Heart left ventricle (tissue), 13 donors: ENCODE data around the gene KRT73.

Experiments used
- POLR2A ChIP-seq, 2 donors: fragments of 450-650 bp; IDR thresholded peaks; one replicate each; pipeline ENCODE4 v1.6.1; 2017; ENCODE audit warnings: antibody characterized with exemption in 2 of 2, mild to moderate bottlenecking in 2 of 2, moderate library complexity in 2 of 2
- TF ChIP-seq, protein P1 (sequence below), 12 donors: fragments of 200-600 bp; sonication (generic) in 4 of 12; IDR thresholded peaks; one replicate each; pipeline versions ENCODE4 v1.5.0 to v1.8.0; 2018 to 2022; ENCODE audit warnings: antibody characterized with exemption in 12 of 12, mild to moderate bottlenecking in 5 of 12
- donor health status: ischemic (EF 13 %, LVEDD 7.1; RV severe dilation, severe dysfunction).
- donor health status: DM: no; HTN: yes; CAD: no.
- donor health status: DM: no; HTN: no; CAD: no.
- donor health status: ischemic (EF 25% LVEDD 6.9; RV normal size, moderate dysfunction).
- donor health status: ischemic (EF 25% LVEDD 5.7; RV mildly dilated, moderate dysfunction).
- donor health status: ischemic (EF 35%, LVEDD 5.7; RV mildly dilated, moderate dysfunction).
- donor health status: nonischemic (EF 11% LVEDD 7.7; RV severe dilation, severe dysfunction).
- donor health status: DM: yes; HTN: yes; CAD: no.
- donor health status: PGD.
- donor health status: ischemic (EF 29% LVEDD 5.4; RV normal size, mild dysfunction).
- donor health status: nonischemic (EF 23%, LVEDD 6.1; RV moderate dilation, normal function).

DNA sequence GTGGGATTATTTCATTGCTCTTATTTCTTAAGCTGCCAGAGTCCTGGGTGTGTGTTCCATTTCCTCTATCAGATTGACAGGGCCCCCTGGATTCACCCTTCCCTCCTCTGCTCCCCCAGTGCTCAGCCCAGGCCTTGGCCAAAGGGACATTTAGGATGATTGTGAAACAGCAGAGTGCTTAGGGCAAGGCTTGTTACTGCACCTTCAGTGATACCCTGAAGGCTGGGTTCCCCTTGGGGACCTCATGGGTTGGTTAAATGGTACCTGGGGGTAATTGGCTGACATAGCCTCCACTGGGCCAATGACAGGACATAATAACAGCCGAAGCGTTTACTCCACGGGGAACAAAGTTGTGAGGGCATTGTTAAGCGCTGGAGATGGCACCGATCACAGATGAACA lies 15.8 kb downstream of the KRT73 start:
- TF ChIP-seq, protein P1, sequence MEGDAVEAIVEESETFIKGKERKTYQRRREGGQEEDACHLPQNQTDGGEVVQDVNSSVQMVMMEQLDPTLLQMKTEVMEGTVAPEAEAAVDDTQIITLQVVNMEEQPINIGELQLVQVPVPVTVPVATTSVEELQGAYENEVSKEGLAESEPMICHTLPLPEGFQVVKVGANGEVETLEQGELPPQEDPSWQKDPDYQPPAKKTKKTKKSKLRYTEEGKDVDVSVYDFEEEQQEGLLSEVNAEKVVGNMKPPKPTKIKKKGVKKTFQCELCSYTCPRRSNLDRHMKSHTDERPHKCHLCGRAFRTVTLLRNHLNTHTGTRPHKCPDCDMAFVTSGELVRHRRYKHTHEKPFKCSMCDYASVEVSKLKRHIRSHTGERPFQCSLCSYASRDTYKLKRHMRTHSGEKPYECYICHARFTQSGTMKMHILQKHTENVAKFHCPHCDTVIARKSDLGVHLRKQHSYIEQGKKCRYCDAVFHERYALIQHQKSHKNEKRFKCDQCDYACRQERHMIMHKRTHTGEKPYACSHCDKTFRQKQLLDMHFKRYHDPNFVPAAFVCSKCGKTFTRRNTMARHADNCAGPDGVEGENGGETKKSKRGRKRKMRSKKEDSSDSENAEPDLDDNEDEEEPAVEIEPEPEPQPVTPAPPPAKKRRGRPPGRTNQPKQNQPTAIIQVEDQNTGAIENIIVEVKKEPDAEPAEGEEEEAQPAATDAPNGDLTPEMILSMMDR (IDR thresholded peaks at IDR 0.05), result no peak
- no peak for TF ChIP-seq POLR2A (IDR thresholded peaks at IDR 0.05)
